Right lobe of liver (tissue), 6 donors: ENCODE results near the gene RTL1. TPM values are rescaled to one million over a fixed set of nuclear protein-coding genes. Genes with fewer than 3 reads are reported as not detected.

Experiments
- ATAC-seq, 4 donors: fragments of 200-7000 bp; cut with Tn5 transposase; one replicate each; pipeline ENCODE4 v1.9.1; 2020; ENCODE audit warnings: mild to moderate bottlenecking in 4 of 4, moderate library complexity in 4 of 4
- DNase-seq, 3 donors: peaks; one replicate each; pipeline ENCODE4 v3.0.0-alpha.2; 2020
- H3K27ac ChIP-seq, 3 donors: fragments of 200-600 bp; one replicate each; pipeline ENCODE4 v1.8.0; 2022
- H3K27me3 ChIP-seq, 2 donors: fragments of 200-600 bp; one replicate each; pipeline ENCODE4 v1.8.0; 2022
- H3K36me3 ChIP-seq, 4 donors: fragments of 200-600 bp; sonication (generic) in 1 of 4; one replicate each; pipeline versions ENCODE4 v1.5.1 to v1.8.0; 2017 to 2022; ENCODE audit warnings: control low read depth in 1 of 4
- H3K4me1 ChIP-seq, 4 donors: fragments of 200-600 bp; sonication (generic) in 1 of 4; one replicate each; pipeline versions ENCODE4 v1.5.1 to v1.8.0; 2017 to 2022; ENCODE audit warnings: control low read depth in 1 of 4
- H3K4me3 ChIP-seq, 3 donors: fragments of 200-600 bp; one replicate each; pipeline ENCODE4 v1.8.0; 2022
- H3K9me3 ChIP-seq, 4 donors: fragments of 200-600 bp; sonication (generic) in 1 of 4; one replicate each; pipeline versions ENCODE4 v1.5.1 to v1.8.0; 2017 to 2022; ENCODE audit warnings: control low read depth in 1 of 4
- POLR2A ChIP-seq: fragments of 450-650 bp; IDR thresholded peaks from one replicate; pipeline ENCODE4 v1.6.1; 2017; ENCODE audit warnings: antibody characterized with exemption, mild to moderate bottlenecking
- WGBS: methylation state at CpG from one replicate; pipeline ENCODE4 v1.1.6; 2018; ENCODE audit warnings: low coverage, low lambda C conversion rate; ENCODE audit not compliant: insufficient coverage; ENCODE audit errors: missing lambda C conversion rate; 5-methylcytosine and 5-hydroxymethylcytosine counted together
- intact Hi-C, 2 donors: fragments of 100-400 bp; cut with DNase I; formaldehyde crosslinking; loops; one replicate each; pipeline versions ENCODE4 v1.11.2 to v1.14.1; 2022
- total RNA-seq, 6 experiments: library from RNA; depleted of rRNA in 2 of 6; stranded (reverse); fragments of >200 nt in 2 of 6; fragmentation: NEBNext Ultra II Directional in 3 of 6; extraction: Animal tissue kit (Norgen Biotek cat#: 25700) in 3 of 6; gene quantifications; one replicate each; pipeline versions ENCODE4 v1.1.0 to v1.2.4, GENCODE V29; 2016 to 2023
- TF ChIP-seq, protein P1 (sequence below), 4 donors: fragments of 200-600 bp in 3 of 4; fragments of 450-650 bp in 1 of 4; IDR thresholded peaks; one replicate each; pipeline versions ENCODE4 v1.5.1 to v1.8.0; 2016 to 2022; ENCODE audit warnings: antibody characterized with exemption in 4 of 4, mild to moderate bottlenecking in 2 of 4
- donor health status: DM: no; HTN: yes; CAD: no.
- donor health status: DM: no; HTN: no; CAD: no.
- donor health status: DM: no; HTN: no; CAD: no.
- donor health status: DM: no; HTN: yes; CAD: no.
- donor health status: DM: no; HTN: yes; CAD: no.

Gene RTL1
- total RNA-seq, 6 experiments from 2014 or later, result 0.04 TPM; not detected in 5

DNA sequence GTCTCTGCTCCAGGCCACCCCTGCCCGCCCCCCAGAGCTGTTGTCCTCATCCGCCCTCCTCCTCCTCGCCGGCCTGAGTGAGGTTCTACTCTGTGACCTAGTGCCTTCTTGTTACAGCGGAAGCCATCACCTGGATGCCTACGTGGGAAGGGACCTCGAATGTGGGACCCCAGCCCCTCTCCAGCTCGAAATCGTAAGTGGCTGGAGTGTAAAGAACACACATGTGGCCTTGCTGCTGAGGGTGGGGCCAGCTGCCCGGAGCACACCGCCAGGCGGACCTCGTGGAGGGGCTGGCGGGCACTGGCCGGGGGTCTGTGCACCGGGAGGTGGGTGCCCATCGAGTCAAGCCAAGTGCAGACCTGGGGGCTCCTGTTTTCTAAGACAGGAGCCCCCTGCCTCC is 58.2 kb downstream of the RTL1 start:
- H3K27ac ChIP-seq, result no peak overlapping the region
- TF ChIP-seq POLR2A, result no peak
- TF ChIP-seq, protein P1, sequence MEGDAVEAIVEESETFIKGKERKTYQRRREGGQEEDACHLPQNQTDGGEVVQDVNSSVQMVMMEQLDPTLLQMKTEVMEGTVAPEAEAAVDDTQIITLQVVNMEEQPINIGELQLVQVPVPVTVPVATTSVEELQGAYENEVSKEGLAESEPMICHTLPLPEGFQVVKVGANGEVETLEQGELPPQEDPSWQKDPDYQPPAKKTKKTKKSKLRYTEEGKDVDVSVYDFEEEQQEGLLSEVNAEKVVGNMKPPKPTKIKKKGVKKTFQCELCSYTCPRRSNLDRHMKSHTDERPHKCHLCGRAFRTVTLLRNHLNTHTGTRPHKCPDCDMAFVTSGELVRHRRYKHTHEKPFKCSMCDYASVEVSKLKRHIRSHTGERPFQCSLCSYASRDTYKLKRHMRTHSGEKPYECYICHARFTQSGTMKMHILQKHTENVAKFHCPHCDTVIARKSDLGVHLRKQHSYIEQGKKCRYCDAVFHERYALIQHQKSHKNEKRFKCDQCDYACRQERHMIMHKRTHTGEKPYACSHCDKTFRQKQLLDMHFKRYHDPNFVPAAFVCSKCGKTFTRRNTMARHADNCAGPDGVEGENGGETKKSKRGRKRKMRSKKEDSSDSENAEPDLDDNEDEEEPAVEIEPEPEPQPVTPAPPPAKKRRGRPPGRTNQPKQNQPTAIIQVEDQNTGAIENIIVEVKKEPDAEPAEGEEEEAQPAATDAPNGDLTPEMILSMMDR (IDR thresholded peaks at IDR 0.05), result no peak
- intact Hi-C loops, result no loop called here
- H3K9me3 ChIP-seq, result no peaks in the 10 kb centered on the region
- H3K4me1 ChIP-seq, result no peaks in the 10 kb centered on the region
- H3K4me3 ChIP-seq, result no peak overlapping the region
- H3K36me3 ChIP-seq, result no peaks in the 10 kb centered on the region
- DNase-seq (no peak), ATAC-seq (no peak)
- 48% methylated on average over 3 of the region's 17 CpGs for WGBS
- no peaks in the 10 kb centered on the region for H3K27me3 ChIP-seq

- Histone ChIP-seq H3K9me3 (no peaks in the 10 kb centered on the region), H3K4me3 (no peak overlapping the region), H3K27me3 (no peaks in the 10 kb centered on the region), H3K27ac (no peak overlapping the region), H3K4me1 (no peaks in the 10 kb centered on the region), H3K36me3 (no peaks in the 10 kb centered on the region)
- TF ChIP-seq POLR2A, result no peak
- TF ChIP-seq, protein P1 (IDR thresholded peaks at IDR 0.05), result no peak
- ATAC-seq, result no peak
- WGBS, result 72% methylated on average over 4 of the region's 13 CpGs
- intact Hi-C loops, result no loop called here
- no peak for DNase-seq
Observed at GRCh38 chr14:100844846-100845245, 58.7 kb downstream of the RTL1 start.

DNA sequence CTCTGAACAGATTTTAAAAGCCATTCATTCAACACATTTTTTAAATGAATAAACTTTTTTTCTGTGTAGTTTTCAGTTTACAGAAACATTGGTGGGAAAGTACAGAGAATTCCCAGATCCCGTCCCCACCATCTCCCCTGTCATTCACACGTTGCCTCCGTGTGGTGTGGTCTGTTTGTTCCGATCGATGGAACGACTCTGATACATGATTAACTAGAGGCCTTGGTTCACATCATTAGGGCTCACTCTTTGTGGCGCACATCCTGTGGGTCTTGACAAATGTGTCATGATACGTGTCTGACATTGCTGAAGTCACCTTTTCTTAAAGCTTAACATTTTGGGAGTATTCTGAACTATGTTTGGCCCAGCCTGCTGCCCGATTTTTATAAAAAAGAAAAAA is 59.1 kb downstream of the RTL1 start:
- ATAC-seq, result no peak
- Histone ChIP-seq H3K4me3 (no peak overlapping the region), H3K9me3 (no peaks in the 10 kb centered on the region), H3K27me3 (no peaks in the 10 kb centered on the region), H3K36me3 (no peaks in the 10 kb centered on the region), H3K4me1 (no peaks in the 10 kb centered on the region), H3K27ac (no peak overlapping the region)
- intact Hi-C loops, result no loop called here
- TF ChIP-seq POLR2A, result no peak
- TF ChIP-seq, protein P1 (IDR thresholded peaks at IDR 0.05), result no peak
- no peak for DNase-seq
- 27% methylated on average over 9 of the region's 9 CpGs for WGBS

DNA sequence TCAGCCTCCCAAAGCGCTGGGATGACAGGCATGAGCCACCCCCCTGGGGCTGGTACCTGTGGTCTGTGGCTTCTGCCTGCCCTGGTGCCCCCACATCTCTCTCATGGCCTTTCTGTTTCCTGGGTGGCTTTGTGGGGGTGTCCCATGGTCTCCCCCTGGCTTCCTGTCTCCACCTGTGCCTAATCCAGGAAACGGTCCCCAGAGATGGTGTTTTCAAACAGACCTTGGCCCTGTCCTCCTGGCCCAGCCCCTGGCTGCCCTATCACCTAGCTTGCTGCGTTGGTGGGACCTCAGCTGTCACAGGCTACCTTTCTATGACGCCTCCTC is 59.5 kb downstream of the RTL1 start:
- no peak for DNase-seq
- WGBS, result 36% methylated on average over 3 of the region's 4 CpGs
- Histone ChIP-seq H3K27ac (no peak overlapping the region), H3K36me3 (no peaks in the 10 kb centered on the region), H3K27me3 (no peaks in the 10 kb centered on the region), H3K9me3 (no peaks in the 10 kb centered on the region), H3K4me1 (no peaks in the 10 kb centered on the region), H3K4me3 (no peak overlapping the region)
- intact Hi-C loops, result no loop called here
- ATAC-seq, result no peak
- TF ChIP-seq POLR2A, result no peak
- TF ChIP-seq, protein P1 (IDR thresholded peaks at IDR 0.05), result no peak

- Histone ChIP-seq H3K36me3 (no peaks in the 10 kb centered on the region), H3K9me3 (no peaks in the 10 kb centered on the region), H3K27ac (no peak overlapping the region), H3K27me3 (no peaks in the 10 kb centered on the region), H3K4me1 (no peaks in the 10 kb centered on the region), H3K4me3 (no peak overlapping the region)
- intact Hi-C loops, result no loop called here
- ATAC-seq (no peak), DNase-seq (no peak)
- 39% methylated on average over 8 of the region's 8 CpGs for WGBS
- TF ChIP-seq POLR2A, result no peak
- TF ChIP-seq, protein P1 (IDR thresholded peaks at IDR 0.05), result no peak
Observed at GRCh38 chr14:100842799-100843198, 60.7 kb downstream of the RTL1 start.
